Left ventricle myocardium inferior (tissue), 1 donor: ENCODE measurements around the gene OGFR. TPM values are rescaled to one million over a fixed set of nuclear protein-coding genes. Genes with fewer than 3 reads are reported as not detected.

Experiments
- DNase-seq: peaks from one replicate; pipeline ENCODE4 v3.0.0-alpha.2; 2020
- H3K27ac ChIP-seq: fragments of 200-600 bp; replicated peaks from 2 replicates; pipeline ENCODE4 v1.8.0; 2021
- H3K27me3 ChIP-seq: fragments of 200-600 bp; 2 replicates; pipeline ENCODE4 v1.8.0; 2021; ENCODE audit warnings: low read depth
- H3K36me3 ChIP-seq: fragments of 200-600 bp; 2 replicates; pipeline ENCODE4 v1.8.0; 2021
- H3K4me1 ChIP-seq: fragments of 200-600 bp; 2 replicates; pipeline ENCODE4 v1.8.0; 2021
- H3K4me3 ChIP-seq: fragments of 200-600 bp; 2 replicates; pipeline ENCODE4 v1.8.0; 2021; ENCODE audit warnings: mild to moderate bottlenecking, moderate library complexity
- H3K9me3 ChIP-seq: fragments of 200-600 bp; replicated peaks from 2 replicates; pipeline ENCODE4 v1.8.0; 2021
- intact Hi-C: fragments of 100-400 bp; cut with micrococcal nuclease; formaldehyde crosslinking; loops from one replicate; pipeline ENCODE4 v1.11.0; 2022
- total RNA-seq: library from RNA; stranded (reverse); fragmentation: NEBNext Ultra II Directional; extraction: Animal tissue kit (Norgen Biotek cat#: 25700); gene quantifications from one replicate; pipeline ENCODE4 v1.2.1, GENCODE V29; 2021
- TF ChIP-seq, protein P1 (sequence below): fragments of 200-600 bp; IDR thresholded peaks from 2 replicates; pipeline ENCODE4 v1.8.0; 2021; ENCODE audit warnings: antibody characterized with exemption, mild to moderate bottlenecking, borderline replicate concordance
- donor health status: DM: no; HTN: yes; CAD: no; lungs with severe emphysema.

OGFR gene
- total RNA-seq, 1 donor from 2014 or later = 19.2 TPM

- no peak for DNase-seq
- intact Hi-C loops = no loop called here
- TF ChIP-seq, protein P1, sequence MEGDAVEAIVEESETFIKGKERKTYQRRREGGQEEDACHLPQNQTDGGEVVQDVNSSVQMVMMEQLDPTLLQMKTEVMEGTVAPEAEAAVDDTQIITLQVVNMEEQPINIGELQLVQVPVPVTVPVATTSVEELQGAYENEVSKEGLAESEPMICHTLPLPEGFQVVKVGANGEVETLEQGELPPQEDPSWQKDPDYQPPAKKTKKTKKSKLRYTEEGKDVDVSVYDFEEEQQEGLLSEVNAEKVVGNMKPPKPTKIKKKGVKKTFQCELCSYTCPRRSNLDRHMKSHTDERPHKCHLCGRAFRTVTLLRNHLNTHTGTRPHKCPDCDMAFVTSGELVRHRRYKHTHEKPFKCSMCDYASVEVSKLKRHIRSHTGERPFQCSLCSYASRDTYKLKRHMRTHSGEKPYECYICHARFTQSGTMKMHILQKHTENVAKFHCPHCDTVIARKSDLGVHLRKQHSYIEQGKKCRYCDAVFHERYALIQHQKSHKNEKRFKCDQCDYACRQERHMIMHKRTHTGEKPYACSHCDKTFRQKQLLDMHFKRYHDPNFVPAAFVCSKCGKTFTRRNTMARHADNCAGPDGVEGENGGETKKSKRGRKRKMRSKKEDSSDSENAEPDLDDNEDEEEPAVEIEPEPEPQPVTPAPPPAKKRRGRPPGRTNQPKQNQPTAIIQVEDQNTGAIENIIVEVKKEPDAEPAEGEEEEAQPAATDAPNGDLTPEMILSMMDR = no peak
- Histone ChIP-seq H3K27me3 (peaks cover 45% of the 10 kb centered on the region), H3K4me3 (no peak overlapping the region), H3K9me3 (no peaks in the 10 kb centered on the region), H3K4me1 (peaks cover 50% of the 10 kb centered on the region), H3K36me3 (no peaks in the 10 kb centered on the region), H3K27ac (no peak overlapping the region)
Measured at GRCh38 chr20:62820962-62821725, 16.5 kb downstream of the OGFR start.

DNA sequence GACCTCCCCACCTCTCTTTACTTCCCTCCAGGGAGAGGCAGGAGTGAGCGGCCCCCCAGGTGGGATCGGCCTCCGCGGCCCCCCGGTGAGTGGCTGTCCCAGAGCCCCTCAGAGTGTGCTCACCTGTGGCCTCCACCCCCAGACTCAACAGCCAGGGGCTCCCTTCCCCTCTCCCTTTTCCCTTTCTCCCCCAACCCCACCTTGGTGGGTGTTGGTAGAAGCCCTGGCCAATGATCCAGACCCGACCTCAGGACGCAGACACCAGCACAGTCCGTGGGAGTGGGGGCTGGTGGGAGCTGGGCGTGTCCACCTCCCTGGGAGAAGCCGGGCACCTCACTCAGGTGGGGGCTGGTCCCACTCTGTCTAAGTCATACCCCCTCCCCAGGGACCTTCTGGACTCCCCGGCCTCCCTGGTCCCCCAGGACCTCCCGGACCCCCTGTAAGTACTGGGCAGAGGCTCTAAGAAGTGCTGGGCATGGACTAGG lies 17.1 kb downstream of the OGFR start:
- Histone ChIP-seq H3K27me3 (peaks cover 39% of the 10 kb centered on the region), H3K4me1 (peaks cover 44% of the 10 kb centered on the region), H3K9me3 (no peaks in the 10 kb centered on the region), H3K27ac (no peak overlapping the region), H3K36me3 (no peaks in the 10 kb centered on the region), H3K4me3 (no peak overlapping the region)
- no peak for DNase-seq
- TF ChIP-seq, protein P1 = no peak
- intact Hi-C loops = no loop called here

DNA sequence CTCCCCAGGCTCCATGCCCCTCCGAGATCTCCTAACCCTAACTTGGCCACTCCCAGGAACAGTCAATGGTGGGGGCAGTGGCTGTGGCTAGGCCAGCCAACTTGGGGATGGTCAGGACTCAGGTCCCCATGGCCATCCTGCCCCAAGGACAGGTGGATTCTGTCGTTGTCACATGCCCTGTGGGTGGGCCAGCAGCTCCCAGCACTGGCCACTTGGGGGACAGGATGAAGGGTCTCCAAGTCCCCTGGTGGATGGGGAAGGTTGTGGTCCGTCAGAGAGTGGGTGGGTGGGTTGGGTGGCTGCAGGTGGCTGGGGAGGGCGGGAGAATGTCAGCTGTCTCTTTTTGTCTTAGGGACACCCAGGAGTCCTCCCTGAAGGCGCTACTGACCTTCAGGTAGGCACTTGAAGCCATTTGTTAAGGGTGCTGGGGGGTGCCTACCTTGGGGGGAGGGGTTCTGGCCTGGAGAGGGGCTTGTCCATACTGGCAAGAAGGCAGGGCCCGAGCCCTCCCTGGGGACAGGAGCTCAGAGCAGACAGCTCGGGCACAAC lies 17.7 kb downstream of the OGFR start:
- Histone ChIP-seq H3K4me3 (no peak overlapping the region), H3K27me3 (peaks cover 34% of the 10 kb centered on the region), H3K36me3 (no peaks in the 10 kb centered on the region), H3K9me3 (no peaks in the 10 kb centered on the region), H3K4me1 (peaks cover 39% of the 10 kb centered on the region), H3K27ac (no peak overlapping the region)
- intact Hi-C loops = no loop called here
- no peak for DNase-seq
- TF ChIP-seq, protein P1 = no peak

- H3K27ac ChIP-seq = no peak overlapping the region
- H3K4me3 ChIP-seq = no peak overlapping the region
- TF ChIP-seq, protein P1 = no peak
- intact Hi-C loops = no loop called here
- peaks cover 32% of the 10 kb centered on the region for H3K27me3 ChIP-seq
- H3K36me3 ChIP-seq = no peaks in the 10 kb centered on the region
- H3K9me3 ChIP-seq = no peaks in the 10 kb centered on the region
- DNase-seq = no peak
- peaks cover 31% of the 10 kb centered on the region for H3K4me1 ChIP-seq
Measured at GRCh38 chr20:62822788-62823651, 18.4 kb downstream of the OGFR start.

GRCh38 chr20:62823688-62824475 lies 19.2 kb downstream of the OGFR start:
- Histone ChIP-seq H3K4me1 (peaks cover 23% of the 10 kb centered on the region), H3K9me3 (no peaks in the 10 kb centered on the region), H3K36me3 (no peaks in the 10 kb centered on the region), H3K27ac (no peak overlapping the region), H3K27me3 (peaks cover 23% of the 10 kb centered on the region), H3K4me3 (no peak overlapping the region)
- no peak for DNase-seq
- TF ChIP-seq, protein P1 = no peak
- intact Hi-C loops = no loop called here
